ENCODE measurements around the gene ARL6IP5.

DNA sequence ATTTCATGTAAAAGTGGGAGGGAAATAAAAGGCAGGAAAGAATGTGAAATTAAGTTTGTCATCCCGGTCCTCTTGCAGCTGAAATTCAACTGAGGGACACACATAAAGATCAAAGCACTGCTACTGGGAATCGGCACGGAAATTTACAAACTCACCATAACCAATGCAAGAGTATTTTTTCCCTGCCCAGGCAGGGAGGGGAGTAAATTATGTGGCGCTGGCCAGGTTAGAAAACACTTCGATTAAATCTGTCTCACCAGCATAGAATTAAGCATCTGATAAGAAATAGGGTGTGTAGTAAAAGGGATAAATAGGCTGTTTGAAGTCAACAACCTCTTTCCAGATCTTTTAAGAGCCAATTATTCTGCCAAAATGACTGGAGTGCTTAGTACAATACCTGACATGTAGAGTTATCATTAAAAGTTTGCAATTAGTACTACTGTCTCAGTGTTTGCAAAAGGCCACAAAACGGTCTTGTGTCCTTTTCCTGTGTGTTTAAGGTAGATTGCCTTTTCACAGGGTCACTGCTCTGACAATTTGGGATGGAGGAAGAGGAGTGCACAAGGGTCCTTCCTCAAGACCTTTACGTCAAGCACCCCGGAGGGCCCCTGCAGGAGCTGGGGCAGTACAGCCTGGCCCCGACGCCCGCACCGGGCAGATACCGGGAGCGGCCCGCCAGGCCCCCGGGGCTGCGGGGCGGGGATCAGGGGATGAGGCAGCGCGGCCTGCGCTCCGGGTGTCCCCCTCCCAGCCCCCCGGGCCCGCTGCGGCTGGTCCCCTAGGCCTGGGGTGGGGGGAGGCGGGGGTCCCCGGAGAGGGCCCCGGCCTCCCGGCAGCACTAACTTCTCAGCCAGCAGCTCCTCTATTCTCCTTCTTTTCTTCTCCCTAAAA lies 5.2 kb upstream of the ARL6IP5 start:
- TF ChIP-seq EP300 (IDR thresholded peaks at IDR 0.05; ENCODE audit: borderline replicate concordance) (no peak), RAD21 (IDR thresholded peaks at IDR 0.05; ENCODE audit: low read depth) (no peak), CREB1 (IDR thresholded peaks at IDR 0.05; ENCODE audit: low read depth) (no peak), FOXM1 (IDR thresholded peaks at IDR 0.05; ENCODE audit: borderline replicate concordance, low read depth) (no peak)
- TF ChIP-seq, protein P1, sequence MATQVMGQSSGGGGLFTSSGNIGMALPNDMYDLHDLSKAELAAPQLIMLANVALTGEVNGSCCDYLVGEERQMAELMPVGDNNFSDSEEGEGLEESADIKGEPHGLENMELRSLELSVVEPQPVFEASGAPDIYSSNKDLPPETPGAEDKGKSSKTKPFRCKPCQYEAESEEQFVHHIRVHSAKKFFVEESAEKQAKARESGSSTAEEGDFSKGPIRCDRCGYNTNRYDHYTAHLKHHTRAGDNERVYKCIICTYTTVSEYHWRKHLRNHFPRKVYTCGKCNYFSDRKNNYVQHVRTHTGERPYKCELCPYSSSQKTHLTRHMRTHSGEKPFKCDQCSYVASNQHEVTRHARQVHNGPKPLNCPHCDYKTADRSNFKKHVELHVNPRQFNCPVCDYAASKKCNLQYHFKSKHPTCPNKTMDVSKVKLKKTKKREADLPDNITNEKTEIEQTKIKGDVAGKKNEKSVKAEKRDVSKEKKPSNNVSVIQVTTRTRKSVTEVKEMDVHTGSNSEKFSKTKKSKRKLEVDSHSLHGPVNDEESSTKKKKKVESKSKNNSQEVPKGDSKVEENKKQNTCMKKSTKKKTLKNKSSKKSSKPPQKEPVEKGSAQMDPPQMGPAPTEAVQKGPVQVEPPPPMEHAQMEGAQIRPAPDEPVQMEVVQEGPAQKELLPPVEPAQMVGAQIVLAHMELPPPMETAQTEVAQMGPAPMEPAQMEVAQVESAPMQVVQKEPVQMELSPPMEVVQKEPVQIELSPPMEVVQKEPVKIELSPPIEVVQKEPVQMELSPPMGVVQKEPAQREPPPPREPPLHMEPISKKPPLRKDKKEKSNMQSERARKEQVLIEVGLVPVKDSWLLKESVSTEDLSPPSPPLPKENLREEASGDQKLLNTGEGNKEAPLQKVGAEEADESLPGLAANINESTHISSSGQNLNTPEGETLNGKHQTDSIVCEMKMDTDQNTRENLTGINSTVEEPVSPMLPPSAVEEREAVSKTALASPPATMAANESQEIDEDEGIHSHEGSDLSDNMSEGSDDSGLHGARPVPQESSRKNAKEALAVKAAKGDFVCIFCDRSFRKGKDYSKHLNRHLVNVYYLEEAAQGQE (IDR thresholded peaks at IDR 0.05; ENCODE audit: low read depth) = no peak

Data from Ishikawa (cell line).